HCT116 (cell line): ENCODE data around the gene GRAMD4. TPM values are rescaled to one million over a fixed set of nuclear protein-coding genes. Genes with fewer than 3 reads are reported as not detected.
A peak's percentile ranks its signal among the peaks of the same experiment; 100 is the strongest.

Source experiments
- ATAC-seq: fragments of 200-7000 bp; cut with Tn5 transposase; 2 replicates; pipeline ENCODE4 v1.9.1; 2020; ENCODE audit warnings: mild to moderate bottlenecking, moderate library complexity
- BruUV-seq: library from RNA; stranded (reverse); fragments of 400-500 nt; replicated peaks from 2 replicates; lab custom pipeline; 2021; lab: Mats Ljungman, UMichigan
- CTCF ChIA-PET: fragments of 300-600 bp; sonication (Branson Sonifier 250); formaldehyde crosslinking; loops from one replicate; lab custom pipeline; 2021; ENCODE audit warnings: antibody characterized with exemption; lab: Charles Lee
- POLR2A ChIA-PET: fragments of 300-600, 350-600 bp; sonication (Branson Sonifier 250); formaldehyde crosslinking; loops from one replicate; lab custom pipeline; 2021; ENCODE audit warnings: antibody characterized with exemption; lab: Charles Lee
- RAD21 ChIA-PET, 2 experiments: fragments of 300-600 bp; sonication (Branson Sonifier 250); formaldehyde crosslinking; loops; one replicate each; lab custom pipeline; 2023; ENCODE audit warnings: low total read pairs in 2 of 2; ENCODE audit not compliant: uncharacterized antibody in 2 of 2, unreplicated experiment in 2 of 2, low non-redundant PET in 1 of 2; lab: Charles Lee
- DNase-seq: peaks from one replicate; pipeline ENCODE4 v3.0.0-alpha.2; 2010; ENCODE audit warnings: low read depth, low spot score
- H2AFZ ChIP-seq: fragments of 200-600 bp; shearing (Covaris generic), sonication (generic); 2 replicates; pipeline ENCODE4 v1.6.1; 2017; ENCODE audit warnings: low read depth, mixed run types, mixed read lengths, antibody characterized with exemption, low read length; ENCODE audit not compliant: poor library complexity, severe bottlenecking
- H3K27ac ChIP-seq: 2 replicates; pipeline ENCODE4 v1.5.1; 2012; ENCODE audit warnings: low read depth, low read length
- H3K27me3 ChIP-seq: fragments of 200-600 bp; sonication (generic); 2 replicates; pipeline ENCODE4 v1.6.1; 2016; ENCODE audit warnings: mixed run types, low read length, mixed read lengths; ENCODE audit not compliant: insufficient read depth
- H3K36me3 ChIP-seq, 2 experiments: fragments of 200-500 bp in 1 of 2; fragments of 200-600 bp in 1 of 2; sonication (Bioruptor generic) in 1 of 2; sonication (generic) in 1 of 2; 2 replicates each; pipeline versions ENCODE4 v1.5.1 to v1.6.1; 2014 to 2016; ENCODE audit warnings: low read length in 2 of 2, inconsistent platforms in 1 of 2, mixed read lengths in 1 of 2, mixed run types in 1 of 2; ENCODE audit not compliant: insufficient read depth in 2 of 2, control insufficient read depth in 1 of 2
- H3K4me1 ChIP-seq, 2 experiments: fragments of 200-600 bp in 1 of 2; sonication (generic) in 1 of 2; 2 replicates each; pipeline versions ENCODE4 v1.5.1 to v1.6.1; 2012 to 2017; ENCODE audit warnings: low read length in 2 of 2, inconsistent platforms in 1 of 2, mild to moderate bottlenecking in 1 of 2, mixed read lengths in 1 of 2, mixed run types in 1 of 2, moderate library complexity in 1 of 2; ENCODE audit not compliant: insufficient read depth in 2 of 2, control insufficient read depth in 1 of 2
- H3K4me2 ChIP-seq: fragments of 200-600 bp; sonication (generic); 2 replicates; pipeline ENCODE4 v1.6.1; 2017; ENCODE audit warnings: mixed run types, low read length, mixed read lengths
- H3K4me3 ChIP-seq, 2 experiments: fragments of 200-600 bp in 1 of 2; sonication (generic) in 1 of 2; replicated peaks in 1 of 2; 2 replicates each; pipeline ENCODE4 v1.5.1; 2011 to 2016; ENCODE audit warnings: low read length in 2 of 2, control low read depth in 1 of 2, low read depth in 1 of 2, mild to moderate bottlenecking in 1 of 2, mixed read lengths in 1 of 2, mixed run types in 1 of 2
- H3K79me2 ChIP-seq: fragments of 200-600 bp; sonication (generic); 2 replicates; pipeline ENCODE4 v1.6.1; 2017; ENCODE audit warnings: mild to moderate bottlenecking, mixed run types, low read length, moderate library complexity, mixed read lengths; ENCODE audit not compliant: insufficient read depth
- H3K9ac ChIP-seq: fragments of 200-600 bp; sonication (generic); 2 replicates; pipeline ENCODE4 v1.6.1; 2016; ENCODE audit warnings: low read length, mixed read lengths
- H3K9me2 ChIP-seq: fragments of 200-600 bp; sonication (generic), shearing (Covaris generic); 2 replicates; pipeline ENCODE4 v1.6.1; 2017; ENCODE audit warnings: mixed run types, mild to moderate bottlenecking, moderate library complexity; ENCODE audit not compliant: insufficient read depth
- H3K9me3 ChIP-seq, 2 experiments: fragments of 200-500 bp in 1 of 2; fragments of 200-600 bp in 1 of 2; sonication (Bioruptor generic) in 1 of 2; sonication (generic) in 1 of 2; 2 replicates each; pipeline ENCODE4 v1.6.1; 2014 to 2017; ENCODE audit warnings: low read length in 2 of 2, mixed read lengths in 2 of 2, inconsistent platforms in 1 of 2, low read depth in 1 of 2, mild to moderate bottlenecking in 1 of 2, mixed run types in 1 of 2, moderate library complexity in 1 of 2; ENCODE audit not compliant: control insufficient read depth in 1 of 2, insufficient read depth in 1 of 2
- H4K20me1 ChIP-seq: fragments of 200-600 bp; sonication (generic), shearing (Covaris generic); 2 replicates; pipeline ENCODE4 v1.6.1; 2017; ENCODE audit warnings: mixed run types, mild to moderate bottlenecking, moderate library complexity; ENCODE audit not compliant: insufficient read depth
- MAX ChIP-seq: IDR thresholded peaks from 2 replicates; pipeline ENCODE4 v1.6.1; 2012
- REST ChIP-seq: IDR thresholded peaks from 2 replicates; pipeline ENCODE4 v1.6.1; 2012; ENCODE audit warnings: low read depth
- intact Hi-C: fragments of 100-400 bp; cut with micrococcal nuclease; formaldehyde crosslinking; loops from 2 replicates; pipeline ENCODE4 v1.10.0; 2022
- total RNA-seq: library from RNA; stranded (reverse); gene quantifications from one replicate; pipeline ENCODE4 v1.2.1, GENCODE V29; 2021; ENCODE audit not compliant: unreplicated experiment

GRAMD4 gene
- total RNA-seq, 1 experiment from 2014 or later, result 25.8 TPM

DNA sequence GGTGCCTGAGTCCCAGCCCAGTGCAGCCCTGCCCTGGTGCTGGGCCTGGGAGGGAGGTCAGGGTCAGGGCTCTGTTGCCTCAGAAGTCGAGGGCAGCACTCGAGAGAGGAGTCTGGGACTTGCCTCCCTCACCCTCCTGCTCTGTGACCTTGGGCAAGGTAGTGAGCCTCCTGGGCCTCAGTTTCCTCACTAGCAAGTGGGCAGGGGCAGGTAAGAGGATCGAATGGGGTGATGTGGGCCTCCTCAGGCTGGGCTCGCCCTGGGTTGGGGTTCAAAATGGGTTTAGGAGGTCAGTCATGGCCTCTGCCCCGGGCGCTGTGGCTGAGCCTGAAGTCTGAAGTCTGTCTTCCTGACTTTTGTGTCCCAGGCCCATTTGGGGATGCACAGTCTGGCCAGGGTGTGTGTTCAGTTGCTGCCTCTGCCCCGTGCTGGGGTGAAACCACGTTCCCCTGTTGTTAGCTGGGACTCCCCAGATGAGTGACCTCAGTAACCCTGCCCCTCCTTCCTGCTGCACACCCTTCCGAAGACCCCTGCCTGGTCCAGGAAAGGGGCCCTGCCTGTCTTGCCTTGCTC lies 41.8 kb upstream of the GRAMD4 start:
- Histone ChIP-seq H3K27ac (peak overlapping the region; percentile 68; the same call in 1 of the 2 replicates), H3K9me2 (no peaks in the 10 kb centered on the region), H3K9ac (peak overlapping the region; percentile 73), H3K27me3 (no peaks in the 10 kb centered on the region), H3K9me3 (no peaks in the 10 kb centered on the region), H4K20me1 (no peaks in the 10 kb centered on the region), H3K36me3 (no peaks in the 10 kb centered on the region), H2AFZ (no peak overlapping the region), H3K79me2 (peaks cover 24% of the 10 kb centered on the region), H3K4me2 (peak overlapping the region; percentile 100), H3K4me3 (peak overlapping the region; percentile 79 to 82), H3K4me1 (peaks cover 37 to 54% of the 10 kb centered on the region in 2 experiments)
- ChIA-PET RAD21 (no interaction called here), POLR2A (no interaction called here), CTCF (interaction anchor here (1.5 kb wide), 1 partner anchor 15 kb away, joined by 5 read pairs; no protein-coding TSS in a partner anchor)
- intact Hi-C loops, result no loop called here
- BruUV-seq, result no TSS peak
- DNase-seq, result no peak
- TF ChIP-seq REST (no peak), MAX (no peak)
- ATAC-seq, result no peak
